ENCODE data around the gene TNNI2. TPM values are rescaled to one million over a fixed set of nuclear protein-coding genes. Genes with fewer than 3 reads are reported as not detected.

The TNNI2 gene
- total RNA-seq, 4 donors from 2014 or later, result 1.8 to 12.6 TPM; not detected in 2

DNA sequence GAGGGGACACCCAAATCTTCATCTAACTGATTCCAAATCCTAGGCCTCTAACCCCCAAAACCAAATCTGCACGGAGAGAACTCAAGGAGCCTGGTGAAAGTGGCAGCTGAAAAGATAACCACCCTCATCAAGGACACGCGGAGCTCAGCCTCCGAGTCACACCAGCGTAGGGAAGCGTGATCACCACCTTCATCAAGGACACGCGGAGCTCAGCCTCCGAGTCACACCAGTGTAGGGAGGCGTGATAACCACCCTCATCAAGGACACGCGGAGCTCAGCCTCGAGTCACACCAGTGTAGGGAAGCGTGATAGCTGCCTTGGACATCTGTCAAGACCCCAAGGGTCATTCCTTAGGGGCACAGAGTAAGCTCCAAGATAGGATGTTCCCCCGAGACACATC, 33.3 kb upstream of the TNNI2 start:
- TF ChIP-seq, protein P1, sequence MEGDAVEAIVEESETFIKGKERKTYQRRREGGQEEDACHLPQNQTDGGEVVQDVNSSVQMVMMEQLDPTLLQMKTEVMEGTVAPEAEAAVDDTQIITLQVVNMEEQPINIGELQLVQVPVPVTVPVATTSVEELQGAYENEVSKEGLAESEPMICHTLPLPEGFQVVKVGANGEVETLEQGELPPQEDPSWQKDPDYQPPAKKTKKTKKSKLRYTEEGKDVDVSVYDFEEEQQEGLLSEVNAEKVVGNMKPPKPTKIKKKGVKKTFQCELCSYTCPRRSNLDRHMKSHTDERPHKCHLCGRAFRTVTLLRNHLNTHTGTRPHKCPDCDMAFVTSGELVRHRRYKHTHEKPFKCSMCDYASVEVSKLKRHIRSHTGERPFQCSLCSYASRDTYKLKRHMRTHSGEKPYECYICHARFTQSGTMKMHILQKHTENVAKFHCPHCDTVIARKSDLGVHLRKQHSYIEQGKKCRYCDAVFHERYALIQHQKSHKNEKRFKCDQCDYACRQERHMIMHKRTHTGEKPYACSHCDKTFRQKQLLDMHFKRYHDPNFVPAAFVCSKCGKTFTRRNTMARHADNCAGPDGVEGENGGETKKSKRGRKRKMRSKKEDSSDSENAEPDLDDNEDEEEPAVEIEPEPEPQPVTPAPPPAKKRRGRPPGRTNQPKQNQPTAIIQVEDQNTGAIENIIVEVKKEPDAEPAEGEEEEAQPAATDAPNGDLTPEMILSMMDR (IDR thresholded peaks at IDR 0.05; ENCODE audit: low read depth), result no peak

DNA sequence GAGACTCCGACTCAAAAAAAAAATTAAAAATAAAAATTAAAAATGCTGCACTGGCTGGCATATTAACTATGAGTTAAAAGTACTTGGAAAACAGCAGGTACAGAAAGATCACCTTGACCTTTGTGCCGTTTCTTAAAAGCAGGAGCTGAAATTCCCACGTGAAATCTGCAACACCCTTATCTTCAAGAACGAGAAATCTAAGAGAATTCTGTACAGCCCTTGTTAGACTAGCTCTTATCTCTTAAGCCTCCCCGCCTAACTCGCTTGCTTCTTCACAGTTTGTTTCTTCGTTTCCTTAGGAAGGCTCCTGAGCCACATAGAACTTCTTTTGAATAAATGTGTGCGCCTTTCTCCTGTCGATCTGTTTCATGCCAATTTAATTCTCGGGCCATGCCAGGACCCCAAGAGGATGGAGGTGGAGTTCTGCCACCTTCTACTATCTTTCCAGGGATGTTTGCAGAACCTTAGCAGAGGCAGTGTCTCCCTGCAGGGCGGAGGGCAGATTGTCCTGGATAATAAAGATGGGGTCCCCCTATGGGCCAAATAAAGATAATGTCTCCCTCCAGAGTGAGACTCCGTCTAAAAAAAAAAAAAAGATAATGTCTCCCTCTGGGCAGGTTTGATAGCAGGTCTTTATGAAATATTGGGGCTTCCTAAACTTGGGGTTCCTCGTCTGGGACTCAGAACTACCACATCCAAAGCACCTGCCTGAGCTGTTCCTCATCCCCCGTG, 31.4 kb upstream of the TNNI2 start:
- TF ChIP-seq, protein P1 (IDR thresholded peaks at IDR 0.05; ENCODE audit: low read depth), result no peak

GRCh38 chr11:1810761-1811160, 28.0 kb upstream of the TNNI2 start:
- TF ChIP-seq, protein P1 (IDR thresholded peaks at IDR 0.05; ENCODE audit: low read depth), result no peak

- TF ChIP-seq, protein P1 (IDR thresholded peaks at IDR 0.05; ENCODE audit: low read depth), result no peak
These were observed 26.5 kb upstream of the TNNI2 start for GRCh38 chr11:1812274-1812673.

DNA sequence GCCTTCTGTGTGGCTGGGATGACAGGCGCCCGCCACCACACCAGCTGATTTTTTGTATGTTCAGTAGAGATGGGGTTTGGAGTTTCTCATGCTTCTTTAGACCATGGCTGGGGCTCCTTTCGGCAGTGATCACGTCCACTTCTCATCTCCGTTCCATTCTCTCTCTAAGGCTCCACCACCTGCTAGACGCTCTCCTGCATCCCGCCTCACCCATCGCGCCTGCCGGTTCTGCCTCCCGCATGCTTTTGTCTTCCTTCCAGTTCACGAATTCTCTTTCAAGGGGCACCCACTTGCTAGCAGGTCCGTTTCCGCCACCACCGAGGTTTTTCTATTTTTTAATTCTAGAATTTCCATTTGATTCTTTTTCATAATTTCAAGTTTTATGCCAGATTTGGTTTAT, 26.0 kb upstream of the TNNI2 start:
- TF ChIP-seq, protein P1 (IDR thresholded peaks at IDR 0.05; ENCODE audit: low read depth), result no peak

GRCh38 chr11:1814691-1815090, 24.1 kb upstream of the TNNI2 start:
- TF ChIP-seq, protein P1 (IDR thresholded peaks at IDR 0.05; ENCODE audit: low read depth), result no peak

- TF ChIP-seq, protein P1 (IDR thresholded peaks at IDR 0.05; ENCODE audit: low read depth), result no peak
These were observed 23.5 kb upstream of the TNNI2 start for GRCh38 chr11:1815311-1815710.

Data from subcutaneous adipose tissue (tissue), 4 donors.